ENCODE results near the gene CDC25B.

Gene CDC25B

GRCh38 chr20:3795511-3796468 lies at the start of gene CDC25B:
TSS of gene CDC25B (plus strand) at chr20:3796310. CDS start at chr20:3796532, 222 bp downstream.
- H3K4me3 ChIP-seq (replicated peaks in 1 of 2; ENCODE audit: low read depth in 2 of 2, low read length in 2 of 2), result peak within 1 kb of the TSS; percentile 77 to 83
- peak; percentile 61 for TF ChIP-seq CTCF (IDR thresholded peaks at IDR 0.05; ENCODE audit: low read depth, low read length)
- peak; percentile 93 to 97 for DNase-seq (ENCODE audit: low read depth in 2 of 2)

DNA sequence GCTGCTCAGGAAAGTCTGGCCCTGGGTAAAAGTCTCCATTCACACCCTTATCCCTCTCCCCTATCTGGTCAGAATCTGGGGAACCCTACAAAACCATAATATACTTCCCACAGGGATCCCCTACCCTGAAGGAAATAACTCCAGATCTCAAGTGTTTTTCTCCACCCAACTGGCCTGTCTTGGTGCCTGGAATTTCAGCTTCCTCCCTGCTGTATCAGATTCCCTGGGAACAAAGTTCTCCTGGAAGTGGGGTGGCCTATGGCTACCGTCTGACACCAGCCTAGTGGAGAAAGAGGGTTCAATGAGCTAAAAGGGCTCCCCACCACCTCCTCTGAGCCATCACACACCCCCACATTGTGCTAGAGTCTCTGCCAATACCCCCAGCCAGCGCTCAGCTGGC lies 48.6 kb upstream of the CDC25B start:
- no peak overlapping the region for H3K4me3 ChIP-seq (replicated peaks in 1 of 2; ENCODE audit: low read depth in 2 of 2, low read length in 2 of 2)
- DNase-seq (ENCODE audit: low read depth in 2 of 2), result no peak
- no peak for TF ChIP-seq CTCF (IDR thresholded peaks at IDR 0.05; ENCODE audit: low read depth, low read length)

GRCh38 chr20:3748073-3748472 lies 48.0 kb upstream of the CDC25B start:
- H3K4me3 ChIP-seq (replicated peaks in 1 of 2; ENCODE audit: low read depth in 2 of 2, low read length in 2 of 2), result no peak overlapping the region
- DNase-seq (ENCODE audit: low read depth in 2 of 2), result no peak
- TF ChIP-seq CTCF (IDR thresholded peaks at IDR 0.05; ENCODE audit: low read depth, low read length), result no peak

- no peak overlapping the region for H3K4me3 ChIP-seq (replicated peaks in 1 of 2; ENCODE audit: low read depth in 2 of 2, low read length in 2 of 2)
- TF ChIP-seq CTCF (IDR thresholded peaks at IDR 0.05; ENCODE audit: low read depth, low read length), result no peak
Observed at GRCh38 chr20:3749087-3749688, 46.9 kb upstream of the CDC25B start.

DNA sequence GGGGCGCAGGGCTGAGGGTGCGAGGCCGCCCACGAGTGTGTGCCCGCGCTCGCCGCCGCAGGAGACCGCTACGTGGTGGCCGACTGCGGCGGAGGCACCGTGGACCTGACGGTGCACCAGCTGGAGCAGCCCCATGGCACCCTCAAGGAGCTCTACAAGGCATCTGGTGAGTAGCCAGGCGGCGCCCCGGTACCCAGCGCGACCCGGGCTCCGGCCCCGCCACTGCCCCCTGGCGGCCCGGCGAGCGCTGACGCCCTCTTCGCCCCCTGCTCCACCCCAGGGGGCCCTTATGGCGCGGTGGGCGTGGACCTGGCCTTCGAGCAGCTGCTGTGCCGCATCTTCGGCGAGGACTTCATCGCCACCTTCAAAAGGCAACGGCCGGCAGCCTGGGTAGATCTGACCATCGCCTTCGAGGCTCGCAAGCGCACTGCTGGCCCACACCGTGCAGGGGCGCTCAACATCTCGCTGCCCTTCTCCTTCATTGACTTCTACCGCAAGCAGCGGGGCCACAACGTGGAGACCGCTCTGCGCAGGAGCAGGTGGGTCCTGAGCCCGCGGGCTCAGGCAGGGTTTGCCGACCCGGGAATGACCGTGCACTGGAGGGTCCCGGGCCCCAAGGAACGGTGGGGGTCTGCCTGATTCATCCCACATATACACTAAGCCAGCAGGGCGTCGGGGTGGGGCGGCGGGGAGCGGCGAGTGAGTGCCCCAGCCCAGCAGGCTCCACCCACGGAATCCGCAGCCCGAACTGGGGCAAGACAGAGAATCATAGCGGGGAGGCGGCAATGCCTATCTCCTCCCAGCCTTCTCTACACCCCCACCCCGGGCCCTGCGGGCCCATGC lies 46.2 kb upstream of the CDC25B start:
- H3K4me3 ChIP-seq (replicated peaks in 1 of 2; ENCODE audit: low read depth in 2 of 2, low read length in 2 of 2), result no peak overlapping the region
- TF ChIP-seq CTCF (IDR thresholded peaks at IDR 0.05; ENCODE audit: low read depth, low read length), result peak; percentile 31
- DNase-seq (ENCODE audit: low read depth in 2 of 2), result peak in 1 of 2 donors; percentile 13

More at GRCh38 chr20:3749087-3749688, 46.9 kb upstream of the CDC25B start:
- no peak for DNase-seq (ENCODE audit: low read depth in 2 of 2)

- no peak for TF ChIP-seq CTCF (IDR thresholded peaks at IDR 0.05; ENCODE audit: low read depth, low read length)
- DNase-seq (ENCODE audit: low read depth in 2 of 2), result no peak
- H3K4me3 ChIP-seq (replicated peaks in 1 of 2; ENCODE audit: low read depth in 2 of 2, low read length in 2 of 2), result no peak overlapping the region
Observed at GRCh38 chr20:3751305-3751674, 44.8 kb upstream of the CDC25B start.

Data from cardiac fibroblast (primary cell).